RWPE1 (cell line): Measurements from ENCODE around the gene MGAT3.

ENCODE experiments used
- CTCF ChIA-PET: fragments of 350-600 bp; sonication (Branson Sonifier 250); formaldehyde crosslinking; extraction: SDS; loops from one replicate; lab custom pipeline; 2021; lab: Yijun Ruan, JAX
- POLR2A ChIA-PET: fragments of 400-600 bp; formaldehyde crosslinking; extraction: SDS; loops from one replicate; lab custom pipeline; 2020; ENCODE audit warnings: antibody characterized with exemption; ENCODE audit not compliant: low non-redundant PET; lab: Yijun Ruan, JAX
- DNase-seq: peaks from one replicate; pipeline ENCODE4 v3.0.0; 2012; ENCODE audit warnings: low spot score
- H3K27ac ChIP-seq: fragments of 450-650 bp; 2 replicates; pipeline ENCODE4 v1.5.1; 2017
- CTCF ChIP-seq: fragments of 450-650 bp; conservative IDR thresholded peaks from 2 replicates; pipeline ENCODE4 v1.5.1; 2017; ENCODE audit warnings: low read depth, mild to moderate bottlenecking

The MGAT3 gene

GRCh38 chr22:39510529-39511149, 53.8 kb downstream of the MGAT3 start:
- no peak overlapping the region for H3K27ac ChIP-seq
- no peak for TF ChIP-seq CTCF
- DNase-seq = no peak
- ChIA-PET CTCF (no interaction called here), POLR2A (no interaction called here)

DNA sequence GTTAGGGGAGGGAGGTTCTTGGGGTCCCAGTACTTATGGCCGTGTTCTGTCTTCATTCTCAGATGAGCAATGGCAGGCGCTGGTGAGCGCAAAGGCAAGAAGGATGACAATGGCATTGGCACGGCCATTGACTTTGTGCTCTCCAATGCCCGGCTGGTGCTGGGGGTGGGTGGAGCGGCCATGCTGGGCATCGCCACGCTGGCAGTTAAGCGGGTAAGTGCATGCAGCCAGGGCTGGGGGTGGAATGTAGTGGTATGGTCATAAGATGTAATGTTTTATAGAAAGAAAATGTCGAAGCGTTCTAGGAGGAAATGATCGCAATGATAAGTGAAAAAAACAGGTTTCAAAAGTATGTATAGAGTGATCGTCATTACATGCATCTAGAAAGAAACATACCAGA, 54.4 kb downstream of the MGAT3 start:
- ChIA-PET POLR2A (no interaction called here), CTCF (no interaction called here)
- no peak for DNase-seq
- no peak overlapping the region for H3K27ac ChIP-seq
- no peak for TF ChIP-seq CTCF

DNA sequence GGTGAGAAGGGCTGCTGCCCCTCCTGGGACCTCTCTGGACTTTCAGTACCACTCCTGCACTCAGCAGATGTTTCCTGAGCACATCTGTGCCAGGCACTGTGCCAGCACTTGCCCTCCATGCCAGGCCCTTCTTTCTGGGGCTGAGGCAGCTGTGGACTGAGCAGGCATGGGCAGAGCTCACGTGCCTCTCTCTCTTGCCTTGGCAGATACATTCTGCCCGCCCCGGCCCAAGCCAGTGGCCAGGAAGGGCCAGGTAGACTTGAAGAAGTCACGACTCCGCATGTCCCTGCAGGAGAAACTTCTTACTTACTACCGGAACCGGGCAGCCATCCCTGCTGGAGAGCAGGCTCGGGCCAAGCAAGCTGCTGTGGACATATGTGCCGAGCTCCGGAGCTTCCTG, 55.2 kb downstream of the MGAT3 start:
- H3K27ac ChIP-seq = peak overlapping the region; percentile 33; the same call in 1 of the 2 replicates
- CTCF ChIA-PET = interaction anchor here (0.6 kb wide), 2 partner anchors 22 to 163 kb away, joined by 3 to 7 read pairs; no protein-coding TSS in a partner anchor
- no peak for TF ChIP-seq CTCF
- no peak for DNase-seq
- POLR2A ChIA-PET = no interaction called here

DNA sequence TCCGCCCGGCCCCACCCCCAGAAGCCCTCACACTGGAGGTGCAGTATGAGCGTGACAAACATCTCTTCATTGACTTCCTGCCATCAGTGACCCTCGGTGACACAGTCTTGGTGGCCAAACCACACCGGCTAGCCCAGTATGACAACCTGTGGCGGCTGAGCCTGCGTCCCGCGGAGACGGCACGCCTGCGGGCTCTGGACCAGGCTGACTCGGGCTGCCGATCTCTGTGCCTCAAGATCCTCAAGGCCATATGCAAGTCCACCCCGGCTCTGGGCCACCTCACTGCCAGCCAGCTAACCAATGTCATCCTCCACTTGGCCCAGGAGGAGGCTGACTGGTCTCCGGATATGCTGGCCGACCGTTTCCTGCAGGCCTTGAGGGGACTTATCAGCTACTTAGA, 57.0 kb downstream of the MGAT3 start:
- POLR2A ChIA-PET = no interaction called here
- DNase-seq = no peak
- peak overlapping the region; percentile 23; the same call in 1 of the 2 replicates for H3K27ac ChIP-seq
- CTCF ChIA-PET = interaction anchor here (0.8 to 1.1 kb wide), 2 partner anchors 15 to 172 kb away, joined by 3 read pairs; no protein-coding TSS in a partner anchor
- TF ChIP-seq CTCF = no peak

- ChIA-PET POLR2A (no interaction called here), CTCF (interaction anchor here (0.6 to 1.1 kb wide), 4 partner anchors 10 to 172 kb away, joined by 3 read pairs; partner anchors contain the start of gene MIEF1)
- peak overlapping the region; percentile 23; the same call in 1 of the 2 replicates for H3K27ac ChIP-seq
- TF ChIP-seq CTCF = peak; percentile 71
- no peak for DNase-seq
These were observed 57.7 kb downstream of the MGAT3 start for GRCh38 chr22:39514373-39514973.

DNA sequence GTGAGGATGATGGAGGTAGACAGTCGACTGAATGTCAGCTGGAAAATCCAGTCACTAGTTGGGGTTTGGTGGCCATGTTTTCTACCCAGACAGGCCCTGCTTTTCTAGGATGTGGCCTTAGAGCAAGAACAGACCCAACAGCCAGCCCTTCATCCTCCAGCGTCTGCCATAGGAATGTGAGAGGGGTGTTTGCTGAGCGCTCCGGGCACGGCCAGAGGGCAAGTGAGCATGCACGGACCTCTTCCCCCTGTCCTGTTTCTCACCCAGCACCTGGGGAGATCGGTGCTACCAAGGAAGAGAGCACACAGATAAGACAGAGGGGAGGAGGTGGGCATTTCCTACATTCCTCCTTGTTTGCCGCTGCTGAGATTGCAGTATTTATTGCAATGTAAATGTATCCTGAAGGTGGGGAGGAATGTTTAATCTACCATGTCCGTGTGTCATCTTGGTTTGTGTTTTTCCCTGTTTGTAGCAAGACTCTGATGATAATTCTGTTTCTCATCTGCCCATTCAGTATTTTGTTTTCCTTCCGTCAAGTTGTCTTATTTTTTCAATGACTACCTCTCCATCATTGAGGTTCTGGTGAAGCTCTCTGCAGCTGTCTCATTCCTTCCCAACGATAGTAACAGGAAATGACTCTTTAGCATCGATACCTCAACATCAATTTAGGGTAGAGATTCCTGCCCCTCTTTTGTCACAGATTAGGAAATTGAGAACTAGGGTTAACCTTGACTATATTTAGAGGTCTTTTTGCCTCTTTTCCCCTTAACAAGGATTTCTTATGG, 58.6 kb downstream of the MGAT3 start:
- TF ChIP-seq CTCF = no peak
- CTCF ChIA-PET = interaction anchor here (0.6 kb wide), 1 partner anchor 12 kb away, joined by 3 read pairs; no protein-coding TSS in a partner anchor
- H3K27ac ChIP-seq = no peak overlapping the region

More for the DNA sequence above, 58.6 kb downstream of the MGAT3 start:
- DNase-seq = no peak
- POLR2A ChIA-PET = no interaction called here
